HepG2 (cell line): Measurements from ENCODE around the gene IRF3. TPM values are rescaled to one million over a fixed set of nuclear protein-coding genes. Genes with fewer than 3 reads are reported as not detected.

Experiments
- AGO1 ChIP-seq: fragments of 200-400 bp; formaldehyde crosslinking; IDR thresholded peaks from 2 replicates; pipeline ENCODE4 v1.6.1; 2017; ENCODE audit warnings: mild to moderate bottlenecking, low read depth, low read length, moderate library complexity; ENCODE audit not compliant: poor library complexity, severe bottlenecking
- ELF3 ChIP-seq: IDR thresholded peaks from 2 replicates; pipeline ENCODE4 v1.6.1; 2016; ENCODE audit warnings: missing genetic modification reagents, missing compliant biosample characterization
- FIP1L1 ChIP-seq: fragments of 200-400 bp; formaldehyde crosslinking; IDR thresholded peaks from 2 replicates; pipeline ENCODE4 v1.6.1; 2018; ENCODE audit warnings: low read depth, mild to moderate bottlenecking, low read length, moderate library complexity, borderline replicate concordance; ENCODE audit not compliant: insufficient read depth
- HNF4A ChIP-seq: sonication (generic); formaldehyde crosslinking; IDR thresholded peaks from 2 replicates; pipeline ENCODE4 v1.4.0; 2020; ENCODE audit warnings: missing genetic modification reagents
- TOE1 ChIP-seq: sonication (generic); formaldehyde crosslinking; IDR thresholded peaks from 2 replicates; pipeline ENCODE4 v1.4.0; 2020; ENCODE audit warnings: mild to moderate bottlenecking, missing genetic modification reagents
- ZFAT ChIP-seq: sonication (generic); formaldehyde crosslinking; conservative IDR thresholded peaks from 2 replicates; pipeline ENCODE4 v1.8.1; 2023; ENCODE audit warnings: missing genetic modification reagents, inconsistent platforms
- ZKSCAN5 ChIP-seq: sonication (generic); formaldehyde crosslinking; IDR thresholded peaks from 2 replicates; pipeline ENCODE4 v1.5.1; 2020; ENCODE audit warnings: mild to moderate bottlenecking, missing genetic modification reagents
- ZNF382 ChIP-seq: sonication (generic); formaldehyde crosslinking; IDR thresholded peaks from 2 replicates; pipeline ENCODE4 v1.5.0; 2020; ENCODE audit warnings: missing genetic modification reagents, mild to moderate bottlenecking, borderline replicate concordance
- ZNF660 ChIP-seq: sonication (generic); formaldehyde crosslinking; IDR thresholded peaks from 2 replicates; pipeline ENCODE4 v1.5.1; 2020; ENCODE audit warnings: mild to moderate bottlenecking, low read depth, missing genetic modification reagents, borderline replicate concordance
- ZNF781 ChIP-seq: sonication (generic); formaldehyde crosslinking; IDR thresholded peaks from 2 replicates; pipeline ENCODE4 v1.5.1; 2020; ENCODE audit warnings: borderline replicate concordance, mild to moderate bottlenecking, missing genetic modification reagents; ENCODE audit errors: not compliant biosample characterization
- ZNF792 ChIP-seq: IDR thresholded peaks from 2 replicates; pipeline ENCODE4 v1.6.1; 2016
- ZNF839 ChIP-seq: sonication (generic); formaldehyde crosslinking; IDR thresholded peaks from 2 replicates; pipeline ENCODE4 v1.4.0; 2020; ENCODE audit warnings: missing genetic modification reagents, mild to moderate bottlenecking, borderline replicate concordance
- polyA plus RNA-seq, 8 experiments: library from polyadenylated mRNA; depleted of rRNA in 3 of 8; stranded (reverse) in 7 of 8; unstranded in 1 of 8; fragments of >200 nt; fragmentation: Illumina TruSeq in 4 of 8; extraction: Trizol in 4 of 8; gene quantifications; 2 replicates each; pipeline versions ENCODE4 v1.2.1 to v1.2.3, GENCODE V29; 2011 to 2016; ENCODE audit warnings: low read depth in 4 of 8, missing spikeins in 1 of 8, mixed read lengths in 1 of 8; ENCODE audit not compliant: insufficient read depth in 1 of 8
- total RNA-seq, 5 experiments: library from RNA; depleted of rRNA; stranded (reverse); fragments of >200 nt; fragmentation: Illumina TruSeq; extraction: Trizol; gene quantifications; 2 replicates each; pipeline ENCODE4 v1.2.3, GENCODE V29; 2016; ENCODE audit warnings: low read depth in 1 of 5
- TF ChIP-seq, protein P1 (sequence below): IDR thresholded peaks from 2 replicates; pipeline ENCODE4 v1.6.1; 2012; ENCODE audit warnings: low read length, improper control_type of control experiment
- TF ChIP-seq, protein P2 (sequence below): conservative IDR thresholded peaks from 2 replicates; pipeline ENCODE4 v1.6.1; 2018; ENCODE audit warnings: missing genetic modification reagents
- TF ChIP-seq, protein P3 (sequence below): sonication (generic); formaldehyde crosslinking; IDR thresholded peaks from 2 replicates; pipeline ENCODE4 v1.4.0; 2020; ENCODE audit warnings: mild to moderate bottlenecking, missing genetic modification reagents
- TF ChIP-seq, protein P4 (sequence below): sonication (generic); formaldehyde crosslinking; IDR thresholded peaks from 2 replicates; pipeline ENCODE4 v1.5.0; 2020; ENCODE audit warnings: missing genetic modification reagents, mild to moderate bottlenecking, borderline replicate concordance

IRF3 gene
- total and polyA plus RNA-seq, 2 of the 13 experiments (the other 11 are each of a cell fraction or from before 2014, with no cell fraction given): 61.9 to 65.5 TPM

GRCh38 chr19:49672131-49672919, 6.7 kb upstream of the IRF3 start (continued):
- TF ChIP-seq ZNF382 (no peak), ZKSCAN5 (0 out of 2 replicates have a peak, but pooled peaks have one; percentile 26), ELF3 (CRISPR knock-in tag) (peak; percentile 39; the same call in 1 of the 2 replicates), HNF4A (CRISPR knock-in tag) (peak; percentile 94), AGO1 (peak; percentile 66), ZNF781 (CRISPR knock-in tag) (no peak), ZNF792 (CRISPR knock-in tag) (peak; percentile 73; the same call in 1 of the 2 replicates), FIP1L1 (0 out of 2 replicates have a peak, but pooled peaks have one; percentile 55), ZFAT (CRISPR knock-in tag) (no peak), ZNF839 (no peak), TOE1 (no peak), ZNF660 (CRISPR knock-in tag) (no peak)
- TF ChIP-seq, protein P1, sequence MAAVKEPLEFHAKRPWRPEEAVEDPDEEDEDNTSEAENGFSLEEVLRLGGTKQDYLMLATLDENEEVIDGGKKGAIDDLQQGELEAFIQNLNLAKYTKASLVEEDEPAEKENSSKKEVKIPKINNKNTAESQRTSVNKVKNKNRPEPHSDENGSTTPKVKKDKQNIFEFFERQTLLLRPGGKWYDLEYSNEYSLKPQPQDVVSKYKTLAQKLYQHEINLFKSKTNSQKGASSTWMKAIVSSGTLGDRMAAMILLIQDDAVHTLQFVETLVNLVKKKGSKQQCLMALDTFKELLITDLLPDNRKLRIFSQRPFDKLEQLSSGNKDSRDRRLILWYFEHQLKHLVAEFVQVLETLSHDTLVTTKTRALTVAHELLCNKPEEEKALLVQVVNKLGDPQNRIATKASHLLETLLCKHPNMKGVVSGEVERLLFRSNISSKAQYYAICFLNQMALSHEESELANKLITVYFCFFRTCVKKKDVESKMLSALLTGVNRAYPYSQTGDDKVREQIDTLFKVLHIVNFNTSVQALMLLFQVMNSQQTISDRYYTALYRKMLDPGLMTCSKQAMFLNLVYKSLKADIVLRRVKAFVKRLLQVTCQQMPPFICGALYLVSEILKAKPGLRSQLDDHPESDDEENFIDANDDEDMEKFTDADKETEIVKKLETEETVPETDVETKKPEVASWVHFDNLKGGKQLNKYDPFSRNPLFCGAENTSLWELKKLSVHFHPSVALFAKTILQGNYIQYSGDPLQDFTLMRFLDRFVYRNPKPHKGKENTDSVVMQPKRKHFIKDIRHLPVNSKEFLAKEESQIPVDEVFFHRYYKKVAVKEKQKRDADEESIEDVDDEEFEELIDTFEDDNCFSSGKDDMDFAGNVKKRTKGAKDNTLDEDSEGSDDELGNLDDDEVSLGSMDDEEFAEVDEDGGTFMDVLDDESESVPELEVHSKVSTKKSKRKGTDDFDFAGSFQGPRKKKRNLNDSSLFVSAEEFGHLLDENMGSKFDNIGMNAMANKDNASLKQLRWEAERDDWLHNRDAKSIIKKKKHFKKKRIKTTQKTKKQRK: no peak
- TF ChIP-seq, protein P2, sequence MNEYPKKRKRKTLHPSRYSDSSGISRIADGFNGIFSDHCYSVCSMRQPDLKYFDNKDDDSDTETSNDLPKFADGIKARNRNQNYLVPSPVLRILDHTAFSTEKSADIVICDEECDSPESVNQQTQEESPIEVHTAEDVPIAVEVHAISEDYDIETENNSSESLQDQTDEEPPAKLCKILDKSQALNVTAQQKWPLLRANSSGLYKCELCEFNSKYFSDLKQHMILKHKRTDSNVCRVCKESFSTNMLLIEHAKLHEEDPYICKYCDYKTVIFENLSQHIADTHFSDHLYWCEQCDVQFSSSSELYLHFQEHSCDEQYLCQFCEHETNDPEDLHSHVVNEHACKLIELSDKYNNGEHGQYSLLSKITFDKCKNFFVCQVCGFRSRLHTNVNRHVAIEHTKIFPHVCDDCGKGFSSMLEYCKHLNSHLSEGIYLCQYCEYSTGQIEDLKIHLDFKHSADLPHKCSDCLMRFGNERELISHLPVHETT (CRISPR knock-in tag): no peak; the same call in 1 of the 2 replicates
- TF ChIP-seq, protein P3, sequence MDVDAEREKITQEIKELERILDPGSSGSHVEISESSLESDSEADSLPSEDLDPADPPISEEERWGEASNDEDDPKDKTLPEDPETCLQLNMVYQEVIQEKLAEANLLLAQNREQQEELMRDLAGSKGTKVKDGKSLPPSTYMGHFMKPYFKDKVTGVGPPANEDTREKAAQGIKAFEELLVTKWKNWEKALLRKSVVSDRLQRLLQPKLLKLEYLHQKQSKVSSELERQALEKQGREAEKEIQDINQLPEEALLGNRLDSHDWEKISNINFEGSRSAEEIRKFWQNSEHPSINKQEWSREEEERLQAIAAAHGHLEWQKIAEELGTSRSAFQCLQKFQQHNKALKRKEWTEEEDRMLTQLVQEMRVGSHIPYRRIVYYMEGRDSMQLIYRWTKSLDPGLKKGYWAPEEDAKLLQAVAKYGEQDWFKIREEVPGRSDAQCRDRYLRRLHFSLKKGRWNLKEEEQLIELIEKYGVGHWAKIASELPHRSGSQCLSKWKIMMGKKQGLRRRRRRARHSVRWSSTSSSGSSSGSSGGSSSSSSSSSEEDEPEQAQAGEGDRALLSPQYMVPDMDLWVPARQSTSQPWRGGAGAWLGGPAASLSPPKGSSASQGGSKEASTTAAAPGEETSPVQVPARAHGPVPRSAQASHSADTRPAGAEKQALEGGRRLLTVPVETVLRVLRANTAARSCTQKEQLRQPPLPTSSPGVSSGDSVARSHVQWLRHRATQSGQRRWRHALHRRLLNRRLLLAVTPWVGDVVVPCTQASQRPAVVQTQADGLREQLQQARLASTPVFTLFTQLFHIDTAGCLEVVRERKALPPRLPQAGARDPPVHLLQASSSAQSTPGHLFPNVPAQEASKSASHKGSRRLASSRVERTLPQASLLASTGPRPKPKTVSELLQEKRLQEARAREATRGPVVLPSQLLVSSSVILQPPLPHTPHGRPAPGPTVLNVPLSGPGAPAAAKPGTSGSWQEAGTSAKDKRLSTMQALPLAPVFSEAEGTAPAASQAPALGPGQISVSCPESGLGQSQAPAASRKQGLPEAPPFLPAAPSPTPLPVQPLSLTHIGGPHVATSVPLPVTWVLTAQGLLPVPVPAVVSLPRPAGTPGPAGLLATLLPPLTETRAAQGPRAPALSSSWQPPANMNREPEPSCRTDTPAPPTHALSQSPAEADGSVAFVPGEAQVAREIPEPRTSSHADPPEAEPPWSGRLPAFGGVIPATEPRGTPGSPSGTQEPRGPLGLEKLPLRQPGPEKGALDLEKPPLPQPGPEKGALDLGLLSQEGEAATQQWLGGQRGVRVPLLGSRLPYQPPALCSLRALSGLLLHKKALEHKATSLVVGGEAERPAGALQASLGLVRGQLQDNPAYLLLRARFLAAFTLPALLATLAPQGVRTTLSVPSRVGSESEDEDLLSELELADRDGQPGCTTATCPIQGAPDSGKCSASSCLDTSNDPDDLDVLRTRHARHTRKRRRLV (CRISPR knock-in tag): peak; percentile 69; the same call in 1 of the 2 replicates
- TF ChIP-seq, protein P4, sequence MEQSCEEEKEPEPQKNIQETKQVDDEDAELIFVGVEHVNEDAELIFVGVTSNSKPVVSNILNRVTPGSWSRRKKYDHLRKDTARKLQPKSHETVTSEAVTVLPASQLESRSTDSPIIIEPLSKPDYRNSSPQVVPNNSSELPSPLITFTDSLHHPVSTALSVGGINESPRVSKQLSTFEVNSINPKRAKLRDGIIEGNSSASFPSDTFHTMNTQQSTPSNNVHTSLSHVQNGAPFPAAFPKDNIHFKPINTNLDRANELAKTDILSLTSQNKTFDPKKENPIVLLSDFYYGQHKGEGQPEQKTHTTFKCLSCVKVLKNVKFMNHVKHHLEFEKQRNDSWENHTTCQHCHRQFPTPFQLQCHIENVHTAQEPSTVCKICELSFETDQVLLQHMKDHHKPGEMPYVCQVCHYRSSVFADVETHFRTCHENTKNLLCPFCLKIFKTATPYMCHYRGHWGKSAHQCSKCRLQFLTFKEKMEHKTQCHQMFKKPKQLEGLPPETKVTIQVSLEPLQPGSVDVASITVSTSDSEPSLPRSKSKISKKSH (CRISPR knock-in tag): peak; percentile 86; the same call in 1 of the 2 replicates
